ENCODE results near the gene OST4.

OST4 gene

DNA sequence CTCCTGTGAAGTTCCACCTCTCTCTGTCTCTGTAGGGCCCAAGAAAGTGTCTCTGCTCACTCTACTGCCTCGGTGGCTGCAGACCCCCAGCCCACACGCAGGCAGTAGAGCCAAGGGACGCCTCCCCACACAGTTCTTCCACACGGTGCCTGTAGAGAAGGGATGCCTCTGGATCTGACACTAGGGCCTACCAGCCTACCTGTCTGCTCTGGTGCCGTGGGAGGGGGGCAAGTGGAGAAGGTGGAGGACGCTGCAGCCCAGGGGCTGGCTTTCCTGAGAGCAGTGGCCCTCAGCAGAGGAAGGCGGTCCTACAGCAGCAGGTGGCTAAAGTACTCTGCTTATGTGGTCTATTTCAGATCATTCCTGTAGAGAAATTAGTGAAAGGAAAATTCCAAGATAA lies 47.7 kb downstream of the OST4 start:
- no peaks in the 10 kb centered on the region for H3K9me2 ChIP-seq (ENCODE audit: low read depth, low read length)
- no peak overlapping the region for H2AFZ ChIP-seq (ENCODE audit: low read length)
- H3F3A ChIP-seq (ENCODE audit: insufficient read depth, low read length), result no peaks in the 10 kb centered on the region
- no peak overlapping the region for H3K9ac ChIP-seq (ENCODE audit: low read length)
- H3K4me1 ChIP-seq (ENCODE audit: insufficient read depth, low read length, severe bottlenecking), result no peaks in the 10 kb centered on the region
- H3K27ac ChIP-seq (ENCODE audit: low read depth, low read length, poor library complexity, severe bottlenecking), result no peak overlapping the region
- no peak overlapping the region for H3K4me2 ChIP-seq (ENCODE audit: low read length)
- no peak overlapping the region for H3K4me3 ChIP-seq (ENCODE audit: low read depth, low read length, poor library complexity, severe bottlenecking)
- no peak for TF ChIP-seq EZH2 (IDR thresholded peaks at IDR 0.05; ENCODE audit: borderline replicate concordance, low read length)
- H4K20me1 ChIP-seq (ENCODE audit: insufficient read depth, low read length), result no peaks in the 10 kb centered on the region
- H3K27me3 ChIP-seq (ENCODE audit: insufficient read depth, low read length), result no peaks in the 10 kb centered on the region
- no peaks in the 10 kb centered on the region for H3K36me3 ChIP-seq (ENCODE audit: insufficient read depth, low read length)
- H3K9me3 ChIP-seq (ENCODE audit: low read length), result no peaks in the 10 kb centered on the region
- no peaks in the 10 kb centered on the region for H3K79me2 ChIP-seq (ENCODE audit: insufficient read depth, low read length)

DNA sequence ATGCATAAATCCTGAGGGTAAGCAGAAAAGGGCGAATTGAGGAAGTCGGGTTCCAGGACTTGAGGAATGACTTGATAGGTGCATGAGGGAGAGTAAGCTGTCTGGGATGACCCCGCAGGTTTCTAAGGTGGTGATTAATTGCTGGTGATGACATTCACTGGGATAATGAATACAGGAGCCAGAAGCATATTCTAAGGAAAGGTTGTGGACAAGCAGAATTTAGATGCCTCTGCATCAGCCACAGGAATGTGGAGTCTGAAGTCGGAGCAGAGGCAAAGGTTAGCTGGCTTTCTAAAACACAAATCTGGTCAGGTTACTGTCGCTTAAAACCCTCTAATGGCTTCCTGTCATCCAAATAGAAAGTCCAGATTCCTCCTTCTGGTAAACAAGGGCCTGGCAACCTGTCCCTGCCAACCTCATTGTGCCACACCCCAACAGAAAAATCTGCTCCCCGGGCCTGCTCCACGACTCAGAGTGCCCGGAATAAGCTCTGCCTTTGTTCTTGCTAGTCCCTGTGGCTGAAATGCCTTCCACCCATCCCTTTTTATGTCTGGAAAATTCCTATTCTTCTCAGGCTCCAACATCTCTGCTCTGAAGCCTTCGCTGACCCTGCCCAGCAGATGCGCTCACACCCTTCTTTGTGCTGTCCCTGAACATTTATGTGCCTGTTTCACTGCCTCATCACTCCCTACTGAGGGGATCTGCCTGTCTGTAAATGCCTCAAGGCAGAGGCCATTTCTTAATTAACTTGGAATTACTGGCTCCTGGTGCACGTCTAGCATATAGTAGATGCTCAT lies 50.0 kb downstream of the OST4 start:
- no peaks in the 10 kb centered on the region for H3K79me2 ChIP-seq (ENCODE audit: insufficient read depth, low read length)
- no peaks in the 10 kb centered on the region for H3K4me1 ChIP-seq (ENCODE audit: insufficient read depth, low read length, severe bottlenecking)
- H3K36me3 ChIP-seq (ENCODE audit: insufficient read depth, low read length), result no peaks in the 10 kb centered on the region
- no peak overlapping the region for H3K27ac ChIP-seq (ENCODE audit: low read depth, low read length, poor library complexity, severe bottlenecking)
- H3K9me3 ChIP-seq (ENCODE audit: low read length), result no peaks in the 10 kb centered on the region
- H4K20me1 ChIP-seq (ENCODE audit: insufficient read depth, low read length), result no peaks in the 10 kb centered on the region
- H3K4me2 ChIP-seq (ENCODE audit: low read length), result no peak overlapping the region
- H3K9me2 ChIP-seq (ENCODE audit: low read depth, low read length), result no peaks in the 10 kb centered on the region
- TF ChIP-seq EZH2 (IDR thresholded peaks at IDR 0.05; ENCODE audit: borderline replicate concordance, low read length), result no peak
- no peak for TF ChIP-seq CTCF (IDR thresholded peaks at IDR 0.05; ENCODE audit: low read length)
- H3K27me3 ChIP-seq (ENCODE audit: insufficient read depth, low read length), result no peaks in the 10 kb centered on the region
- no peak overlapping the region for H3K9ac ChIP-seq (ENCODE audit: low read length)
- H3F3A ChIP-seq (ENCODE audit: insufficient read depth, low read length), result no peaks in the 10 kb centered on the region
- H2AFZ ChIP-seq (ENCODE audit: low read length), result no peak overlapping the region
- no peak overlapping the region for H3K4me3 ChIP-seq (ENCODE audit: low read depth, low read length, poor library complexity, severe bottlenecking)

All from OCI-LY1 (cell line).